Left ventricle myocardium superior (tissue), 1 donor: Measurements from ENCODE around the gene CCM2. TPM values are rescaled to one million over a fixed set of nuclear protein-coding genes. Genes with fewer than 3 reads are reported as not detected.

Experiments used
- ATAC-seq: fragments of 200-7000 bp; cut with Tn5 transposase; one replicate; pipeline ENCODE4 v1.9.1; 2020; ENCODE audit warnings: mild to moderate bottlenecking, moderate library complexity
- DNase-seq: peaks from one replicate; pipeline ENCODE4 v3.0.0-alpha.2; 2020
- intact Hi-C: fragments of 100-400 bp; cut with micrococcal nuclease; formaldehyde crosslinking; loops from one replicate; pipeline ENCODE4 v1.11.0; 2022
- total RNA-seq: library from RNA; stranded (reverse); fragmentation: NEBNext Ultra II Directional; extraction: Animal tissue kit (Norgen Biotek cat#: 25700); gene quantifications from one replicate; pipeline ENCODE4 v1.2.1, GENCODE V29; 2021
- donor health status: DM: no; HTN: yes; CAD: no; lungs with severe emphysema.

The CCM2 gene
- total RNA-seq, 1 donor from 2014 or later, result 36.7 TPM

DNA sequence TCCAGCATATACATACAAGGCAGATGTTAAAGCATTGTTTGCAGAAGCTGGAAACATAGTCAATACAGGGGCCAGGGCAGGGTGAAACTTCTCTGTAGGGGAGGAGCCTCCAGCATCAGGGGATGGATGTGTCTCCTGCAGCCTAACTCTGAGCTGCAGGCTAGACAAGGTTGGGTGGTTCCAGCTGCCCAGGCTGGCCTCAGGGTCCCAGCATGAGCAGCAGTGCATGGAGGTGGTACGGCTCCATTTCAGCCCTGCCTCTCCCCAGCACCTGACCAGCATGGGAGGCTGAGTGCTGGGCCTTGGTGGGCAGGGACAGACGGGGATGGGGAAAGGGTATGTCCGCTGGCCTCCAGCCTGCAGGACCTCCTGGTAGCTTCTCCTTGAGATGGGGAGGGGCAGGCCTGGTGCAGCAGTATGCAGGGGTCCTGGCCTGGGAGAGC lies 118.9 kb downstream of the CCM2 start:
- intact Hi-C loops, result loop anchor here (10.0 kb wide), 1 partner anchor 134 kb away; no protein-coding TSS in a partner anchor
- DNase-seq, result no peak
- no peak for ATAC-seq

- ATAC-seq (no peak), DNase-seq (no peak)
- intact Hi-C loops, result loop anchor here (10.0 kb wide), 1 partner anchor 135 kb away; no protein-coding TSS in a partner anchor
These were observed 119.5 kb downstream of the CCM2 start for GRCh38 chr7:45119550-45119949.

DNA sequence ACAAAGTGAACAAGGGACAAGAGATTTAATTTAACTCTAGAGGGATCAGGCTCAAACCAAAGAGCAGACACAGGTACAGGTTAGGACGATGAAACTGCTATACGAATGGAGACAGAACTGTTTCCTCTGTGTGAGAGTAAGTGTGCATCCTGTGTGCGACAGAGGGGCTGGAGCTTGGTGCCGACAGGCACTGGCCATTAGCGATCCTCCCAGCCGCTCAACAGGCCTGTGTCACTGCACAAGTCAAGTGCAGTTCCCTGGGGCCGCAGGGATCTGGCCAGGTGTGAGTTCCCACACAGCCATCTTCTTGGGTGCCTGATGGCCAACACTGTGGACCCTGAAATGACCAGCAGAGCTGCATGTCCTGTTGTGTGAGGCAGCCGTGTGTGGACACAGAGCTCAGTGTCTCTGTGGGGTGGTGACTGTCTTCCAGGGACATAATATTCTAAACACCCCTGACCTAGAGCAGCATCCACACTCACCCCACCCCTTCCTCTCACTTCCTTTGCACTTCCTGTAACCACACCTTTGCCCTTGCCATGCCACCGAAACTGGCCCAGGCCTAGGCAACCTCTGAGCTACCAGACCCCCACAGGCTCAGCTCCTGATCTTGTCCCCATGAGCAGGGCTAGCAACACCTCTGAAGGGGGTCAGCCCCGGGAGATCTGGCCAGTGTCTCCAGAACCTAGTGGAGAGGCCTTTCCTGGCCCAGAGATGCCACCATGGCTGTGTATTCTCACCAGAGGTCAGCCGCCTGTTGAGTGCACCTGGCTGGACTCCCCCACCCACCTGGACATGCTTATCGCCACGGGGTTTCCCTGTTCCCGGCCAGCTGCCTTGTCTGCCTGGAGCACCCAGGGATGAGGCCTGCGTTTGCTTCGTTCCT lies 123.2 kb downstream of the CCM2 start:
- no peak for DNase-seq
- intact Hi-C loops, result no loop called here
- no peak for ATAC-seq

DNA sequence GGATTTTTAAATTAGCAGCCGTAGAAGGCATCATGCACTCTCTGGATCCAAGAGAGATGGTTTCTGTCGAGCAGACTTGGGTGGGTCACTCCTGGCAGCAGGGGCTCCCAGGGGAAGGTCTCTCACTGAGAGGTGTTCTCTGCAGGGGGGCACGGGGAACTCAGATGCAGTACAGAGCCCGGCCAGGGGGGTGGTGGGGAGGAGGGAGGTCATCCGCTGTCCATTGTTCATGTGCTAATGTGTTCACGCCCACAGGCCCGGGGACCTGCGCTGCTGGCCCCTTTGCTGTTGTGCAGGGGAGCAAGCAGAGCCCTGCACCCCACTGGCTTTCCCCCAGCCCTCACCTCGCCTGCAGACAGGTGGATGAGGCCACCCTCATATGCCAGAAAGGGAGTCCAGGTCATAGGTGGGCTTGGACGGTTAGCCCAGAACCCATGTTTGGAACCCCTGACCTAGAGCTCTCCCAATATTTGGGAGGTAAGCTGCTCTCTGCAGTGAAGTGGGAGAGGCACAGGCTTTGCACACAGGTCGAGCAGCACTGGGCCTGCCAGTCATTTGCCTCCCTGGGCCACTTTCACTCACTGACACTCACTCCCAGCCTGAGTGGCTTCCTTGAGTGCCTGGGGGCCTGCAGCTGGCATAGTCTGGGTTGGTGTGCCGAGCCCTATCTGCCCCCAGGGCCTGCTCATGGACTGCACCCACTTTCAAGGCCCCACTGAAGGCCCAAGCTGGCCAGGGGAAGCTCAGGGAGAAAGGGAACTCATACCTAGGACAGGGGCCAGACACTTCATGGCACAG lies 124.1 kb downstream of the CCM2 start:
- DNase-seq (no peak), ATAC-seq (no peak)
- intact Hi-C loops, result no loop called here

DNA sequence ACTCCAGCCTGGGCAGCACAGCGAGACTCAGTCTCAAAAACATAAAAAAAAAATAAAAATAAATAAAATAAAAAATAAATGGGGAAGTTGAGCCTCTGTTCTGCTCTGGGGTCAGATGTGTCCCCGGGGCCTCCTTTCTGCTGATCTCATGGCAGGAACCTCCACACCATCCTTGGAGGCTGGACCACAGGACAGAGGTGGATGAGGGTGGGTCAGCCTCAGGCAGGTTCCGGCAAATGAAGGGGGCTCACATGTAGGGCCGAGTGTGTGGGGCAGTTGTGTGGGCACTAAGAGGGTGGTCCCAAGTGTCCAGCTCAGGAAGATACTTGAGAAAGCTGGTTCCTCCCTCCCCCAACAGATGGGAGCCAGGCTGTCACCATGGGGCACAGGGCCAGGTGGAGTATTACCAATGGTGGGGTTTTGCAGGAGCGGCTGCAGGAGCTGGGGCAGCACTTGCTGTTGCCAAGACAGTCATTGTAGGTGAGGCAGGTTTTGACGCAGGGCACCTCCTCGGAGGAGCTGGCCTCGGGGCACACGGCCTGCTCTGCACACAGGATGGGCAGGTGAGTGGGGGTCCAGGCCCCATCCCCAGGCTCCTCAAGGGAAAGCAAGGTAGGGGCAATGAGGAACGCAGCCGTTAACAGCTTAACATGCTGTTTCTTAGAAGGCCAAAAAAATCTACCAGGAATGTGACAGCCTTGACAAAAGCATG lies 125.3 kb downstream of the CCM2 start:
- no peak for DNase-seq
- intact Hi-C loops, result no loop called here
- no peak for ATAC-seq

Other genes with a start within 250 kb of the CCM2 start
- gene PPIA, start 203.5 kb upstream of the CCM2 start, total RNA-seq, result 436 TPM
- gene H2AZ2, start 152.1 kb upstream of the CCM2 start, total RNA-seq, result 261 TPM
- gene PURB, start 114.7 kb upstream of the CCM2 start, total RNA-seq, result 15.7 TPM
- gene MYO1G, start 21.2 kb upstream of the CCM2 start, total RNA-seq, result 1.3 TPM
- 3.5 TPM for gene NACAD, start 88.8 kb downstream of the CCM2 start, total RNA-seq
- gene TBRG4, start 111.5 kb downstream of the CCM2 start, total RNA-seq, result 83.0 TPM
- gene RAMP3, start 157.6 kb downstream of the CCM2 start, total RNA-seq, result 36.0 TPM